HCT116 (cell line): ENCODE results near the gene ZNF341.

Source experiments
- ATF3 ChIP-seq: IDR thresholded peaks from 2 replicates; pipeline ENCODE4 v1.6.1; 2012
- CEBPB ChIP-seq: IDR thresholded peaks from 2 replicates; pipeline ENCODE4 v1.6.1; 2012; ENCODE audit warnings: low read depth
- CTCF ChIP-seq, 3 experiments: fragments of 200-600 bp in 1 of 3; sonication (generic) in 1 of 3; IDR thresholded peaks in 2 of 3; conservative IDR thresholded peaks in 1 of 3; 2 replicates each; pipeline ENCODE4 v1.5.1; 2012 to 2017; ENCODE audit warnings: low read depth in 2 of 3, low read length in 2 of 3, antibody characterized with exemption in 1 of 3, borderline replicate concordance in 1 of 3, control low read depth in 1 of 3, mild to moderate bottlenecking in 1 of 3, mixed read lengths in 1 of 3, mixed run types in 1 of 3, moderate library complexity in 1 of 3; ENCODE audit not compliant: insufficient read depth in 1 of 3
- EZH2 ChIP-seq: fragments of 200-600 bp; sonication (generic); IDR thresholded peaks from 2 replicates; pipeline ENCODE4 v1.6.1; 2017; ENCODE audit warnings: antibody characterized with exemption, mixed run types
- EZH2phosphoT487 ChIP-seq: fragments of 200-600 bp; IDR thresholded peaks from 2 replicates; pipeline ENCODE4 v1.6.1; 2018; ENCODE audit warnings: antibody characterized with exemption, borderline replicate concordance
- MAX ChIP-seq: IDR thresholded peaks from 2 replicates; pipeline ENCODE4 v1.6.1; 2012
- POLR2A ChIP-seq: IDR thresholded peaks from 2 replicates; pipeline ENCODE4 v1.7.0; 2011; ENCODE audit warnings: borderline replicate concordance; ENCODE audit not compliant: insufficient read depth, insufficient read length; ENCODE audit errors: extremely low read depth
- POLR2AphosphoS5 ChIP-seq: IDR thresholded peaks from 2 replicates; pipeline ENCODE4 v1.6.1; 2011; ENCODE audit warnings: mild to moderate bottlenecking, low read depth, low read length, moderate library complexity
- REST ChIP-seq: IDR thresholded peaks from 2 replicates; pipeline ENCODE4 v1.6.1; 2012; ENCODE audit warnings: low read depth
- SP1 ChIP-seq: IDR thresholded peaks from 2 replicates; pipeline ENCODE4 v1.6.1; 2012; ENCODE audit warnings: low read depth
- TCF7L2 ChIP-seq: IDR thresholded peaks from 2 replicates; pipeline ENCODE4 v1.7.0; 2011; ENCODE audit warnings: borderline replicate concordance, inconsistent platforms; ENCODE audit not compliant: insufficient read depth, insufficient read length; ENCODE audit errors: extremely low read depth
- YY1 ChIP-seq: IDR thresholded peaks from 2 replicates; pipeline ENCODE4 v1.6.1; 2011; ENCODE audit warnings: low read length, low read depth, moderate library complexity, mild to moderate bottlenecking; ENCODE audit not compliant: insufficient replicate concordance; ENCODE audit errors: extremely low read depth
- ZBTB33 ChIP-seq: IDR thresholded peaks from 2 replicates; pipeline ENCODE4 v1.6.1; 2011; ENCODE audit warnings: mild to moderate bottlenecking, low read length, moderate library complexity; ENCODE audit not compliant: insufficient replicate concordance; ENCODE audit errors: extremely low read depth

GRCh38 chr20:33810259-33810658 is 78.5 kb downstream of the ZNF341 start:
- TF ChIP-seq CTCF (IDR thresholded peaks at IDR 0.05 in 2 of 3, conservative IDR thresholded peaks at IDR 0.05 in 1 of 3; ENCODE audit: borderline replicate concordance in 1 of 3, insufficient read depth in 1 of 3, low read depth in 2 of 3, low read length in 2 of 3) (no peak), CEBPB (no peak), YY1 (no peak), REST (no peak), POLR2A (no peak), MAX (no peak), POLR2AphosphoS5 (no peak), EZH2phosphoT487 (no peak), TCF7L2 (no peak), EZH2 (no peak), SP1 (no peak), ZBTB33 (no peak), ATF3 (no peak)
